Neural cell (in vitro differentiated cells): ENCODE measurements around the gene GMEB2. TPM values are rescaled to one million over a fixed set of nuclear protein-coding genes. Genes with fewer than 3 reads are reported as not detected.
"Not testable (repeated sequence)": the region's sequence is repeated elsewhere in the genome, so short reads cannot be mapped to it uniquely, and the experiment has no call there.

ENCODE experiments used
- H2AFZ ChIP-seq: fragments of 200-600, 300-800 bp; sonication (generic), shearing (Covaris generic); 2 replicates; pipeline ENCODE4 v1.6.0; 2014; ENCODE audit warnings: low read depth, mild to moderate bottlenecking, antibody characterized with exemption, low read length, moderate library complexity
- H3F3A ChIP-seq: fragments of 200-600 bp; shearing (Covaris generic); 2 replicates; pipeline ENCODE4 v1.6.1; 2016; ENCODE audit warnings: mild to moderate bottlenecking, moderate library complexity, mixed read lengths, antibody characterized with exemption, low read length; ENCODE audit not compliant: insufficient read depth, poor library complexity, severe bottlenecking
- H3K27ac ChIP-seq: fragments of 200-600, 300-800 bp; sonication (generic), shearing (Covaris generic); 2 replicates; pipeline ENCODE4 v1.5.1; 2014; ENCODE audit warnings: mild to moderate bottlenecking, low read length, moderate library complexity
- H3K27me3 ChIP-seq: fragments of 300-800, 200-600 bp; sonication (generic), shearing (Covaris generic); 2 replicates; pipeline ENCODE4 v1.6.0; 2014; ENCODE audit warnings: mild to moderate bottlenecking, low read depth, low read length, moderate library complexity; ENCODE audit not compliant: insufficient read depth
- H3K36me3 ChIP-seq: fragments of 300-800, 200-600 bp; sonication (generic), shearing (Covaris generic); 2 replicates; pipeline ENCODE4 v1.5.1; 2014; ENCODE audit warnings: mild to moderate bottlenecking, antibody characterized with exemption, low read length, moderate library complexity; ENCODE audit not compliant: insufficient read depth
- H3K4me2 ChIP-seq: fragments of 300-800, 200-600 bp; sonication (generic), shearing (Covaris generic); 2 replicates; pipeline ENCODE4 v1.6.0; 2014; ENCODE audit warnings: mild to moderate bottlenecking, low read length
- H3K4me3 ChIP-seq: fragments of 300-800, 200-600 bp; sonication (generic), shearing (Covaris generic); 2 replicates; pipeline ENCODE4 v1.5.1; 2014; ENCODE audit warnings: mild to moderate bottlenecking, low read length, moderate library complexity
- H3K79me2 ChIP-seq: fragments of 200-600 bp; shearing (Covaris generic); replicated peaks from 2 replicates; pipeline ENCODE4 v1.6.0; 2014; ENCODE audit warnings: mild to moderate bottlenecking, low read length, moderate library complexity; ENCODE audit not compliant: insufficient read depth
- H3K9ac ChIP-seq: fragments of 300-800, 200-600 bp; sonication (generic), shearing (Covaris generic); 2 replicates; pipeline ENCODE4 v1.6.1; 2016; ENCODE audit warnings: mild to moderate bottlenecking, low read length, mixed read lengths
- H3K9me2 ChIP-seq: fragments of 200-600 bp; shearing (Covaris generic); 2 replicates; pipeline ENCODE4 v1.6.1; 2016; ENCODE audit warnings: mild to moderate bottlenecking, low read length, mixed read lengths; ENCODE audit not compliant: insufficient read depth
- H3K9me3 ChIP-seq: fragments of 200-600, 300-800 bp; sonication (generic), shearing (Covaris generic); 2 replicates; pipeline ENCODE4 v1.6.1; 2016; ENCODE audit warnings: mild to moderate bottlenecking, mixed run types, low read length, moderate library complexity, mixed read lengths
- H4K20me1 ChIP-seq: fragments of 200-600 bp; shearing (Covaris generic); 2 replicates; pipeline ENCODE4 v1.6.1; 2016; ENCODE audit warnings: mild to moderate bottlenecking, mixed run types; ENCODE audit not compliant: insufficient read depth
- EP300 ChIP-seq: fragments of 450-650 bp; conservative IDR thresholded peaks from 2 replicates; pipeline ENCODE4 v1.6.1; 2014; ENCODE audit warnings: antibody characterized with exemption, mild to moderate bottlenecking, moderate library complexity; ENCODE audit not compliant: poor library complexity, severe bottlenecking
- EZH2 ChIP-seq: fragments of 200-600, 300-800 bp; shearing (Covaris generic), sonication (generic); IDR thresholded peaks from 2 replicates; pipeline ENCODE4 v1.6.1; 2014; ENCODE audit warnings: antibody characterized with exemption, low read length, borderline replicate concordance, mild to moderate bottlenecking; ENCODE audit not compliant: insufficient read depth, poor library complexity, severe bottlenecking
- MXI1 ChIP-seq: fragments of 450-650 bp; conservative IDR thresholded peaks from 2 replicates; pipeline ENCODE4 v1.6.1; 2014; ENCODE audit warnings: antibody characterized with exemption, mild to moderate bottlenecking; ENCODE audit not compliant: poor library complexity, severe bottlenecking
- POLR2AphosphoS5 ChIP-seq: IDR thresholded peaks from 2 replicates; pipeline ENCODE4 v1.6.1; 2012
- RAD21 ChIP-seq: fragments of 450-650 bp; conservative IDR thresholded peaks from 2 replicates; pipeline ENCODE4 v1.6.1; 2014; ENCODE audit warnings: antibody characterized with exemption, mild to moderate bottlenecking, moderate library complexity
- SMC3 ChIP-seq: fragments of 450-650 bp; conservative IDR thresholded peaks from 2 replicates; pipeline ENCODE4 v1.6.1; 2014; ENCODE audit warnings: antibody characterized with exemption, mild to moderate bottlenecking, moderate library complexity; ENCODE audit not compliant: poor library complexity
- TAF1 ChIP-seq: IDR thresholded peaks from 2 replicates; pipeline ENCODE4 v1.6.1; 2012; ENCODE audit warnings: low read depth
- polyA plus RNA-seq: library from polyadenylated mRNA; depleted of rRNA; stranded (reverse); fragments of >200 nt; gene quantifications from 2 replicates; pipeline ENCODE4 v1.2.3, GENCODE V29; 2014
- TF ChIP-seq, protein P1 (sequence below): IDR thresholded peaks from 2 replicates; pipeline ENCODE4 v1.6.1; 2012; ENCODE audit warnings: borderline replicate concordance
- TF ChIP-seq, protein P2 (sequence below): fragments of 450-650 bp; IDR thresholded peaks from 2 replicates; pipeline ENCODE4 v1.5.1; 2014; ENCODE audit warnings: antibody characterized with exemption, mild to moderate bottlenecking, moderate library complexity; ENCODE audit not compliant: poor library complexity, severe bottlenecking

Gene GMEB2
- polyA plus RNA-seq, 1 donor from 2014 or later: 13.7 TPM

DNA sequence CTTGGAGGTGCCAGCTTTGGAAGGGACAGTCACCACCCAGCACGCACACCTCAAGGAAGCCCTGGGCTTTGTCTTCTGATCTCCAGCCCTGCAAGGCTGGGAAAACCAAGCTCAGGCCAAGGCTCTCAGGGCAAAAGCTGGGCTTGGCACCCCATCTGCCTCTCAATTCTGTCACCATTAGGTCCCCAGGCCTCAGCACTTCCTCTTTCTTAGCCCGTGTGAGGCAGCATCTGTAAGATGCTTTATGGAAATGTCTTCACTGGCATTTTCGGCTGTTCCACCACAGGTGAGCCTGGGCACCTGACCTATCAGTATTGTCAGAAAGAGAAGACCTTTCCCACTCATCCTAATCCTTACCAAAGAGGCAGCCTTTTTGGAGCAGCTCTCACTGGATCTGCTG lies 24.6 kb downstream of the GMEB2 start:
- Histone ChIP-seq H2AFZ (no peak overlapping the region), H3F3A (no peaks in the 10 kb centered on the region), H3K79me2 (no peaks in the 10 kb centered on the region), H3K27ac (no peak overlapping the region), H3K4me2 (no peak overlapping the region), H3K9me2 (no peaks in the 10 kb centered on the region), H4K20me1 (no peaks in the 10 kb centered on the region), H3K9me3 (no peaks in the 10 kb centered on the region), H3K27me3 (no peaks in the 10 kb centered on the region), H3K36me3 (no peaks in the 10 kb centered on the region), H3K4me3 (no peak overlapping the region), H3K9ac (no peak overlapping the region)
- TF ChIP-seq, protein P1, sequence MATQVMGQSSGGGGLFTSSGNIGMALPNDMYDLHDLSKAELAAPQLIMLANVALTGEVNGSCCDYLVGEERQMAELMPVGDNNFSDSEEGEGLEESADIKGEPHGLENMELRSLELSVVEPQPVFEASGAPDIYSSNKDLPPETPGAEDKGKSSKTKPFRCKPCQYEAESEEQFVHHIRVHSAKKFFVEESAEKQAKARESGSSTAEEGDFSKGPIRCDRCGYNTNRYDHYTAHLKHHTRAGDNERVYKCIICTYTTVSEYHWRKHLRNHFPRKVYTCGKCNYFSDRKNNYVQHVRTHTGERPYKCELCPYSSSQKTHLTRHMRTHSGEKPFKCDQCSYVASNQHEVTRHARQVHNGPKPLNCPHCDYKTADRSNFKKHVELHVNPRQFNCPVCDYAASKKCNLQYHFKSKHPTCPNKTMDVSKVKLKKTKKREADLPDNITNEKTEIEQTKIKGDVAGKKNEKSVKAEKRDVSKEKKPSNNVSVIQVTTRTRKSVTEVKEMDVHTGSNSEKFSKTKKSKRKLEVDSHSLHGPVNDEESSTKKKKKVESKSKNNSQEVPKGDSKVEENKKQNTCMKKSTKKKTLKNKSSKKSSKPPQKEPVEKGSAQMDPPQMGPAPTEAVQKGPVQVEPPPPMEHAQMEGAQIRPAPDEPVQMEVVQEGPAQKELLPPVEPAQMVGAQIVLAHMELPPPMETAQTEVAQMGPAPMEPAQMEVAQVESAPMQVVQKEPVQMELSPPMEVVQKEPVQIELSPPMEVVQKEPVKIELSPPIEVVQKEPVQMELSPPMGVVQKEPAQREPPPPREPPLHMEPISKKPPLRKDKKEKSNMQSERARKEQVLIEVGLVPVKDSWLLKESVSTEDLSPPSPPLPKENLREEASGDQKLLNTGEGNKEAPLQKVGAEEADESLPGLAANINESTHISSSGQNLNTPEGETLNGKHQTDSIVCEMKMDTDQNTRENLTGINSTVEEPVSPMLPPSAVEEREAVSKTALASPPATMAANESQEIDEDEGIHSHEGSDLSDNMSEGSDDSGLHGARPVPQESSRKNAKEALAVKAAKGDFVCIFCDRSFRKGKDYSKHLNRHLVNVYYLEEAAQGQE: no peak
- no peak for TF ChIP-seq POLR2AphosphoS5
- TF ChIP-seq MXI1: no peak
- TF ChIP-seq, protein P2, sequence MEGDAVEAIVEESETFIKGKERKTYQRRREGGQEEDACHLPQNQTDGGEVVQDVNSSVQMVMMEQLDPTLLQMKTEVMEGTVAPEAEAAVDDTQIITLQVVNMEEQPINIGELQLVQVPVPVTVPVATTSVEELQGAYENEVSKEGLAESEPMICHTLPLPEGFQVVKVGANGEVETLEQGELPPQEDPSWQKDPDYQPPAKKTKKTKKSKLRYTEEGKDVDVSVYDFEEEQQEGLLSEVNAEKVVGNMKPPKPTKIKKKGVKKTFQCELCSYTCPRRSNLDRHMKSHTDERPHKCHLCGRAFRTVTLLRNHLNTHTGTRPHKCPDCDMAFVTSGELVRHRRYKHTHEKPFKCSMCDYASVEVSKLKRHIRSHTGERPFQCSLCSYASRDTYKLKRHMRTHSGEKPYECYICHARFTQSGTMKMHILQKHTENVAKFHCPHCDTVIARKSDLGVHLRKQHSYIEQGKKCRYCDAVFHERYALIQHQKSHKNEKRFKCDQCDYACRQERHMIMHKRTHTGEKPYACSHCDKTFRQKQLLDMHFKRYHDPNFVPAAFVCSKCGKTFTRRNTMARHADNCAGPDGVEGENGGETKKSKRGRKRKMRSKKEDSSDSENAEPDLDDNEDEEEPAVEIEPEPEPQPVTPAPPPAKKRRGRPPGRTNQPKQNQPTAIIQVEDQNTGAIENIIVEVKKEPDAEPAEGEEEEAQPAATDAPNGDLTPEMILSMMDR: no peak
- no peak for TF ChIP-seq EZH2
- no peak for TF ChIP-seq EP300
- no peak for TF ChIP-seq RAD21
- no peak for TF ChIP-seq TAF1
- TF ChIP-seq SMC3: no peak

DNA sequence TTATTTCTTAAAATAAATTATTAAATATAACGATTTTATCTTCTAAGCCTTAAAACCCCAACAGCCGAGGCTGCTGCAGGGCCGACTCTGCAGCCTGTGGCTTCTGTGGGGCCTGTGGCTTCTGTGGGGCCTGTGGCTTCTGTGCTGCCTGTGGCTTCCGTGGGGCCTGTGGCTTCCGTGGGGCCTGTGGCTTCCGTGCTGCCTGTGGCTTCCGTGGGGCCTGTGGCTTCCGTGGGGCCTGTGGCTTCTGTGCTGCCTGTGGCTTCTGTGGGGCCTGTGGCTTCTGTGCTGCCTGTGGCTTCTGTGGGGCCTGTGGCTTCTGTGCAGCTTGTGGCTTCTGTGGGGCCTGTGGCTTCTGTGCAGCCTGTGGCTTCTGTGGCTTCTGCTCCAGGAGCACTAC lies 25.2 kb downstream of the GMEB2 start:
- H3K27me3 ChIP-seq, H3K9ac ChIP-seq, H3K9me3 ChIP-seq, H3K79me2 ChIP-seq, H3K27ac ChIP-seq, H2AFZ ChIP-seq, H3K9me2 ChIP-seq, H3F3A ChIP-seq, H3K36me3 ChIP-seq, H3K4me3 ChIP-seq, H3K4me2 ChIP-seq, H4K20me1 ChIP-seq: not testable (repeated sequence)

DNA sequence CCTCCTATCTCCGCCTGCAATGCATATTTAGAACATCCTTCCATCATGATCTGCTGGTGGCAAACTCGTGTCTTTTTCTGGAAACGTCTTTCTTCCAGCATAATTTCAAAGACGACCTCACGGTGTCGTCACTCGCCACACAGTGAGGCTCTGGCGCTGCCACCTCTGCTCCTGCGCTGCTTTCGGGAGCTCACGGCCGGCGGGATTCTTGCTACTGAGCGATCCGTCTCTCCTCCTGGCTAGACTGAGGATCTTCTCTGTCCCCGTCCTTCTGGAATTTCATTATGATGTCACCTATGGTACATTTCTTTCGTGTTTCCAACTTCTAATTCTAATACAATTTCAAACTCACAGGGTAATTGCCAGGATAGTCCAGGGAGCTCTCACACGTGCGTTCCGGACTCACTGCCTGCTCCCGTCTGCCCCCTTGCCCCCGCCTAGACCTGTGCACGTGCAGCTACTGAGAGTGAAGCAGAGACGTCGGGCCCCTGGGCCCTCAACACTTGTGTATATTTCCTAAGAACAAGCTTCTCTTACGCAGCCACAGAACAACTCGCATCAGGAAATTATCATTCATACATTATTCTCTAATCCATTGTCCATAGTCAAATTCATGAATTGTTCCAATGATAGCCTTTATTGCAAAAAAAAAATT lies 27.4 kb downstream of the GMEB2 start:
- H4K20me1 ChIP-seq: no peaks in the 10 kb centered on the region
- H3K27me3 ChIP-seq: no peaks in the 10 kb centered on the region
- no peak overlapping the region for H3K9ac ChIP-seq
- H3K79me2 ChIP-seq: no peaks in the 10 kb centered on the region
- no peak overlapping the region for H3K27ac ChIP-seq
- no peaks in the 10 kb centered on the region for H3K9me3 ChIP-seq
- no peaks in the 10 kb centered on the region for H3K9me2 ChIP-seq
- no peak overlapping the region for H3K4me3 ChIP-seq
- no peak for TF ChIP-seq EZH2
- no peak for TF ChIP-seq RAD21
- TF ChIP-seq SMC3: no peak
- no peaks in the 10 kb centered on the region for H3F3A ChIP-seq
- no peak overlapping the region for H2AFZ ChIP-seq
- H3K4me2 ChIP-seq: no peak overlapping the region
- H3K36me3 ChIP-seq: no peaks in the 10 kb centered on the region
